Stimulated activated CD8-positive, alpha-beta memory T cell treated with anti-CD3 and anti-CD28 coated beads, Interleukin-15, amount 100 ng/mL, for 24 hours (primary cell): ENCODE data around the gene ARFGAP1.

Experiments
- DNase-seq: peaks from one replicate; pipeline ENCODE4 v3.0.0-alpha.2; 2020; ENCODE audit warnings: low read depth

ARFGAP1 gene

DNA sequence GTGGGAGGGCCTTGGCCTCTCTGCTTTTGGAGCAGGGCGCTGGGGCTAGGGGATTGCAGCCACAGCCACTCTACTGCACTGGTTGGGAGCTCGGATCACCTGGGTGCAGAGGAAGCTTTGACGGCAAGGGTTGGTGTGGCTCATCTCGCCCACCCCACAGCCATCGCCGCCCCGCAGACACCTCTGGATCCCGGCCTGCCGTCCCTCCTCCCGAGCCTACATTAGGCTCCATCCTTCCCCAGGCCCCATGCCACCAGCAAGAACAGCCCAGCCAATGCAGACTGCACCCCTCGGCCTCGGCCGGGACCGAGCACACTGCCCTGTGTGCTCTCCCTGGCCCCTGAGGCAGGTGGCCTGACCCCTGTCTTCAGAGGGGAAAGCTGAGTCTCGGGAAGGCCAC is 12.1 kb upstream of the ARFGAP1 start:
- no peak for DNase-seq

DNA sequence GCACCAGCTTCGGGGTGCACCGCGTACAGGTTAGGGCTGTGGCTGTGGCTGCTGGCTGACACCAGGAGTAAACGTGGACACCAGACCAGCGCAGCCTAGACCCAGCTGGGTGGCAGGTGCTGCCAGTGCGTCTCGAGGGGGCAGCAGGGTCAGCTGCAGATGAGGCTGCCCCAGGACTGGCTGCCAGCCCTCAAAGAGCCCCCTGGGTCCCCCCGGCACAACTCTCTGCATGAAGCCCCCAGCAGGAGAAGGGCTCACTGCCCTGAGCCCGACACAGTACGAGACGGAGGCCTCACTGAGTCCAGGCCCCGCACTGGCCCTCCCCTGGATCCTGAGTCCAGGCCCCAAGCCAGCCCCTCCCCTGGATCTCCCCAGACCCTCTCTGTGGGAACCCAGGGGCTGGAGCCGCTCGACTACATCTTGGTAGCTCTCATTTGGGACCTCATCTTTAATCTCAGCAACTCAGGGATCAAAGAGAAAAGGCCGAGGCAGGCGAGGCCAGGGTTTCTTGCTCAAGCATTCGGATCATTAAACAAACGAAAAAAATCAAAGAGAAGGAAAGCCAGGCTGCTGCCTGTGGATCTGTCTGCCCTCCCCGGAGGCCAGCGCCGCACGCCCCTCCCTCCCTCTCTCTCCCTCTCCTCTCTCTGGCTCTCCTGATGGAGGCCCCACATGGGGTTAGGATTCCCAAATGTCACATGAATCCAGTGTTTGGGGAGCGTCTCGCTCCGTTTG is 11.4 kb upstream of the ARFGAP1 start:
- no peak for DNase-seq

DNA sequence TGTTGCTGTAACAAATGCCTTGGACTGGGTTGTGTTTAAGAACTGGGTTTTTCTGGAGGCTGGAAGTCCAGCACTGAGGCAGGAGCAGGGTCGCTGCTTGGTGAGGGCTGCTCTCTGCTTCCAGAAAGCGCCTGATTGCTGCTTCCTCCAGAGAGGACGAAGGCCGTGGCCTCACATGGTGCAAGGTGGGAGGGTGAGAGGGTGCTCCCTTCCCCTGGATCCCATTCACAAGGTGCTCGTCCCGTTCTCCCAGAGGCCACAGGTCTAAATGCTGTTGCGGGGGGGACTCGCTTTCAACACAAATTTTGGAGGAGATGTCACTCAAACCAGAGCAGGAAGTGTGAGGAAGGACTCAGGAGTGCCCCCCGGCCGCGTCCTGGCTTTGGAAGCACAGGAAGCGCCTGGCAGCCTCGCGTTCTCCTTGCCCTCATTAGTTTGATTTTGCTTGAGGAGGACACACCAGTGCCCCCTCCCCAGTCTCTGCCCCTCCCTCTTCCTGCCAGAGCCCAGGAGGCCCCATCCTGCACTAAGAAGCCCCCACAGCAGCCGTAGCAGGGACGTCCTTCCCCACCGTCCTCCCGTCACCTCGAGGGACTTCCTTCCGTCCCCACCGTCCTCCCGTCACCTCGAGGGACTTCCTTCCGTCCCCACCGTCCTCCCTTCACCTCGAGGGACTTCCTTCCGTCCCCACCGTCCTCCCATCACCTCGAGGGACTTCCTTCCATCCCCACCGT is 10.7 kb upstream of the ARFGAP1 start:
- DNase-seq, result no peak

DNA sequence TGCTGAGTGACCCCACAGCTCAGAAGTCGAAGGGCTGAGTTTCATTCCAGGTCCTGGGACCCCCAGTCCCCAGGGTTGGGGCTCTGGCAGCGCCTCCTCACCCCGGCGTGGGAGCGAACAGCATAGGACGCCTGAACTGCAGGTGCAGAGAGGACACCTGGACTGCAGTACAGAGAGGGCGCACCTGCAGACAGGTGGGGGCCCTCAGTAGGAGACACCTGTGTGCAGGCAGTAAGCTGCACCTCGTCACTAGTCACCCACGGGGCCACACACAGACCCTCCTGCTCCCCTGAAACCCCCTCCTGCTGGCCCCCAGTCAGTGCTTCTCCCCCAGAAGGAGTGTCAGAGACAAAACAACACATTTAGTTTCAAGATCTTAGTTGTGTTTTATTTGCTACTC is 9.8 kb upstream of the ARFGAP1 start:
- no peak for DNase-seq

DNA sequence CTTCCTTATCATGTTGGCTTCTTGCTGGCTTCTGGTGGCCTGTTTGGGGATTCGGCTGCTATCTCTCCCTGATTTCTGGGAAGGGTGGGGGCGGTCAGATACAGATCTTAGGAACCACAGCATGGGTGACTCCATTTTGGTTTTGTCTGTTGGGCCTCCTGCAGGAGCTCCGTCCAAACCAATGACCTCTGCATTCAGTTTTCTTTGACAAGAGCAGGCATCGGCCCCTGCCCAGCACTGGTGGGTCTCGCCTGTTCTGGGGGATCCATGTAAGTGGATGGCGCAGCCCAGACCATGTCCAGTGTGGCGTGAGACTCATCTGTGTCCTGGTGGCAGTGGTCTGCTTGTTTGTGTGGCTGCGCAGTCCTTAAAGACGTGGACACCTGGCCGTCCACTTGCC is 8.6 kb upstream of the ARFGAP1 start:
- no peak for DNase-seq

DNA sequence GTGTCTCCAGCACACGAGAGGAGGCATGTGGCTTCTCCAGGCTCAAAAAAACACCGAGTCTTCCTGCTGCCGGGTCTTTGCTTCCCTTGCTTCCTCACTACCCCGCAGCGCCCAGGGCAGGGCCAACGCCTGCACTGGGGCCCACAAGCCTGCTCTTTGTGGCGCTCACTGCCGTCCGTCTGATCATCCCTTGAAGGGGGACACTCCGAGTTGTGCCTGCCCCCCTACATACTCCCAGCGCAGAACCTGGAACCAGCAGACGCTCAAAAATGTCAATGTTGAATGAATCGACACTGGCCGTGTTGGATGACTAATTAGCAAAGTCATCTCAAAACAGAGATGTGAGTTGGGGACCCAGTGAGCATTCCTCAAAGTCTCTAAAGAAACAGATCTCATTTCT is 8.1 kb upstream of the ARFGAP1 start:
- DNase-seq, result no peak

DNA sequence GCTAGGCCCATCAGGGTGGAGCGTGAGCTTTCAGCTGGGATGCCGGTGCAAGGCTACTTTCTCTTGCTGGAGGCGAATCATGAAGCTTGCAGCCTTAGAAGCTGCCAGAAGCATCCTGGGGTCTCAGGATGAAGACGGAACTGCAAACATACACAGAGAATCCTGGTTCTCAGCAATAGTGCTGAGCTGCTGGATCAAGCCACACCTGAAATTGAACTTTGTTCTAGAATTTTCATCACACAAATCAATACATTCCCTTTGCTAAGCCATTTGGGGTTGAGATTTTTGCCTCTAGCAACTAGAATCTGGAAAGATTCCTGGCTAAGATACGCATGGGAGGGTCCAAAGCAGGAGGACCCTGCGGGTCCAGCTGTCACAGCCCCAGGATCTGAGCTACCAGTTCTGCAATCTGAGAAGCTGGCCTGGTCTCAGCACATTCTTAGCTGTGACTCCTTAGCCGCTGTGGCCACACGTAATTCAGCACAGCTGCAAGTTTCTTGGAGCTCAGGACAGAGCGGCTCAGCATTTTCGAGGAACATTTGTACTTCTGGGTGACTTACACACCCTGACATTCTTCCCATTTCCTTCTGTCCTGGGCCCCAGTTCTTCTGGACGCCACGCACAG is 6.6 kb upstream of the ARFGAP1 start:
- no peak for DNase-seq

DNA sequence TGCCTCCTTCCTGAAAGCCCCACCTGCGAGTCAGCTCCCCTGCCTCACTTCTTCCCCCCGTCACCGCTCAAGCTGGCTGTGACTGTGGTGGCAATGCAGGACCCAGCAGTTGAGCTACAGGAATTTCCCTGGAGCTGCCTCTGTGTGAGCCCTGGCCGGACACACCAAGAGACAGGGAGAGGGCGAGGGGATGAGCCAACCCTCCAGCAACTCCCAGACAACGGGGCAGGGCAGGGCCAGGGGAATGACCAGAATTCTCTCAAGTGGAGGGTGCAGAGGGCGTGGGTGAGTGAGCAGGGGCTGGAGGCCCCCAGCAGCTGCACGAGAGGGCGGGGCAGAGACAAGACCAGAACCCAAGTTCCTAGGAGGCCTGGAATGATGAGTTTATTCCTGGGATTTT is 4.9 kb upstream of the ARFGAP1 start:
- DNase-seq, result no peak

DNA sequence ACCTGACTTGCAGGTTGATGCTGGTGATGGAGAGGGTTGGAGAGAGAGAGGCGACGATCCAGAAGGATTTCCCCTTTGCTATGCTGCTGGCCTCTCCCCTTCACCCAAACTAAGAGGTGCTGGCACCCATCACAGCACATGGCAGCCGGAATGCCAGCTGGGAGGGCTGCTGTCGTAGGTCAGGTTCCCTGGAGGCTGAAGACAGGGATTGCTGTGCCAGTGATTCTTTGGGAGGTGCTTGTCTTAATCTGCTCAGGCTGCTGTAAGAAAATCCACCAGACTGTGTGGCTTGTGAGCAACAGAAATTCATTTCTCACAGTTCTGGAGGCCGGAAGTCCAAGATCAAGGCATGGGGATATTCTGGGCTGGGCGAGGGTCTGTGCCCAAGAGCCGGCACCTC is 4.4 kb upstream of the ARFGAP1 start:
- DNase-seq, result no peak

DNA sequence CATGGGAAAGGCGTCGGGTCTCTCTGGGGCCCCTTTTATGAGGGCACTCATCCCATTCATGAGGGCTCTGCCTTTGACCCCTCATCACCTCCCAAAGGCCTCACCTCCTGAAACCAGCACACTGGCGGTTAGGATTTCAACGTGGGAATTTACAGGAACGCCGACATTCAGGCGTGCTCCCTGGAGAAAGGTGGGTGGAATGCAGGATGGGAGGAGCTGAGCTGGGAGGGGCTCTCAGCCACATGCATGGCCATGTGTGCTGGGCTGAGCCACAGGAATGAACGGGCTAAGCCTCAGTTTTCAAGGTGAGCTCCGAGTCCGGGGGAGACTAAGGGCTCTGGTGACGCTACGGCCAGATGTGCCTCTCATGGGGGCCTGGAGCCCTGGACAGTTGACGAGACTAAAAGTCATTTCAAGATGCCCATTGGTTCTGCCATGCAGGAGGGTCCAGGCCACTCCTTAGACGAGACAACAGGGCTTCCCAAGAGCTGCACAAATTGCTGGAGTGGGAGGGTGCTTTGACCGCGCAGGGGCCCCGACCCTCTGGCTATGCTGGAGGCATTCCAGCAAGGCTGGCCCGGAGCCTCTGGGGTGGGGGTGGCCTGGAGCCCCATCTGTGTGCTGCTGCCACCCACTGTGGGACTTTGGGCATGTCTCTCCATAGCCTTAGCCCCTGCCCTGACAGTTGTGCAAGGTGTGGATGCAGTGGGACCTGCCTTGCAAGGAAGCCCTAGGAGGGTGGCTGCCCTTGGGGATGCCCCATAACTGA is 3.8 kb upstream of the ARFGAP1 start:
- no peak for DNase-seq

DNA sequence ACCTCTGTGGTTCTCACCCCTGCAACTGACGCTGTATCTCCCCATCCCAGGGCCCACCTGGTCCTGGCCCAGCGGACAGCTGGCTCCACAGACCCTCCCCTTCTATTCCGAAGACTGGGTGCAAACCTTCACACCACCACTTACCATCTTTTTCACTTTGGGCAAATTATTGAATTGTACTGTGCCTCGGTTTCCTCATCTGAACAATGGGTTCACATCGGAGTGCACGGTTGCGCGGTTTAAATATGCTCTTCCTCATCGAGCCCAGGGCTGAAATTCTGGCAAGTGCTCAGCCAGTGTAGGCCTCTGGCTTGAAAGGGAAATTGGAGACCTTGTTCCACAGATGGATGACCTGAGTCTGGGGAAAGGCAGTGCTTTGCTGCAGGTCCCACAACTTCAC is 2.9 kb upstream of the ARFGAP1 start:
- DNase-seq, result no peak

DNA sequence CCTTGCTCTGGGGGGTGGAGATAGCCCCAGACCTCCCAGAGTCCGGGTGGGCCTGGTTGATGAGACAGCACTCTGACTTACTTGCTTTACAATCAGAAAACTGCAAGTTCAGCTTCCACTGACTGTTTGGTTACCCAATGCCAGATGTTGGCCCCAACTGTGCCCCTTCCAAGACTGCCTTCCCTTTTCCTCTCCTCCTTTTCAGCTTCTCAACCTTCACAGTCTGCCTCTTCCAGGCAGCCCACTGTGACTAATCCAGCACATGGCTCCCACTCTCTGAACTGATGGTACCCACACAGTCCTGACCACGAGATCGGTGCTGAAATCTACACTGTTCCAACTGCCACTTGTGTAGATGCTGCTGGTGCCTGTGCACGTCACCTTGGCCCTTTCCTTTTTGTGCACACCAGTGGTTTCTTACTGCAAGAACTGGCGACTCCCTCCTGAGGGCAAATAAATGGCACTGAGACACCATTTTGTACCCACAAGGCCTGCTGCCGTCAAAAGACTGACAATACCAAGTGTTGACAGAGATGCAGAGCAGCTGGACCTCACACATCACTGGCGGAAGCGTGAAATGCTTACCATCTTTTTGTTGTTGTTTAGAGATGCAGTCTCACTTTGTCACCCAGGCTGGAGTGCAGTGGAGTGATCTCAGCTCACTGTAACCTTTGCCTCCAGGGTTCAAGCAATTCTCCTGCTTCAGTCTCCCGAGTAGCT is 1.8 kb upstream of the ARFGAP1 start:
- DNase-seq, result no peak

DNA sequence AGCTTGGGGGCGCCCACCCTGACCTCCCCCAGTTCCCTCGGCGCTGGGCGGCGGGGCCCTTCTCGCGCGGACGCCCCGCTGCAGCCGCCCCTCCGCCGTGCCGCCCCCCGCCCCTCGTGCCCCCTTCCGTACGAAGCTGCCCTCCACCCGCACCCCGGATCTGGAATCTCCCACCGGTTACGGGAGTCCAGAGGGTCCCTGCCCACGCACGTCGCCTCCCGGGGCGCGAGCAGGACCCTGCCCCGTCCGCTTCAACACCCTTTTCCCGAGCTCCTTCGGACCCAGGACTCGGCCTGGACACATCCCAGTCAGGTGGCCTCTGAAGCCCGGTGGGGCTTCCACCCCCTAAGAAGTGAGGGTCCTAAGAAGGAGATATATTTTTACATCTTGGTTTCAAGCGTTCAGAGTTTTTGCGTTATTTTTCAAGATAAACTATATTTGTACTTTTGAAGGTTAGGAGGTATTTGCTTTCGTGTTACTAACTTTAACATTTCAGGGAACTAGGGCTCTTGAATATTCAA is 506 bp downstream of the ARFGAP1 start:
- DNase-seq, result no peak

DNA sequence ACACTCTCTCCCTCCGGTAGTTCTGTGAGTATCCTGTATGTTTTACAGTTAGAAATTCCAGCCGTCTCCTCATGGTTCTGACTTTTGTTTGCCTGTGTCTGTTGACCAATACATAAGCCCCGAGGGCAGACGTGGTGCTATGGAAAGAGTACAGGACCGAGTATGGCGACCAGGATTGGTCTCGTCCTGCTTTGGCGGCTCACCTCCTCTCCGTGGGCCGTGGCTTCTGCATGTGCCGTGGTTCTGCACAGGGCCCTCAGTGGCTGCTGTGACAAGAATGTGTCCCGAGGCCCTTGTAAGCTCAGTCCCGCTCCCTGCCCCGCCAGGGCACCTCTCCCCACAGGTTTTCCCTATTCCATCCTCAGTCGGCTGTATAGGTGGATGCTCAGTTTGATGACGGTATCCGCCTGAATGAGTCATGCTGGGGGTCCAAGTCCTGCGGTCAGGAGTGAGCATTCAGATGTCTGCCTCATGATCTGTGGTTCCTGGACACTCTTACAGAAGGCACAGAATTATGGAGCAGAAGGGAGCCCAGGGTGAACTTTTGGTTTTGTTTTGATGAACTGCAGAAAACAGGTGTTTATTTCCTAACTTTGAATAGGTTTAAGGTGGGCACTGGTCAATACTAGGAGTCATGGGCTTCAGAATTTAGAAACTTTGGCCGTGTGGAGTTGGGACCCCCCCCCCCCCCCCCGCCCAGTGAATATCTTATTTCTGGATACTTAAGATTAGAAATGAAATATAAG is 1.2 kb downstream of the ARFGAP1 start:
- DNase-seq, result no peak

DNA sequence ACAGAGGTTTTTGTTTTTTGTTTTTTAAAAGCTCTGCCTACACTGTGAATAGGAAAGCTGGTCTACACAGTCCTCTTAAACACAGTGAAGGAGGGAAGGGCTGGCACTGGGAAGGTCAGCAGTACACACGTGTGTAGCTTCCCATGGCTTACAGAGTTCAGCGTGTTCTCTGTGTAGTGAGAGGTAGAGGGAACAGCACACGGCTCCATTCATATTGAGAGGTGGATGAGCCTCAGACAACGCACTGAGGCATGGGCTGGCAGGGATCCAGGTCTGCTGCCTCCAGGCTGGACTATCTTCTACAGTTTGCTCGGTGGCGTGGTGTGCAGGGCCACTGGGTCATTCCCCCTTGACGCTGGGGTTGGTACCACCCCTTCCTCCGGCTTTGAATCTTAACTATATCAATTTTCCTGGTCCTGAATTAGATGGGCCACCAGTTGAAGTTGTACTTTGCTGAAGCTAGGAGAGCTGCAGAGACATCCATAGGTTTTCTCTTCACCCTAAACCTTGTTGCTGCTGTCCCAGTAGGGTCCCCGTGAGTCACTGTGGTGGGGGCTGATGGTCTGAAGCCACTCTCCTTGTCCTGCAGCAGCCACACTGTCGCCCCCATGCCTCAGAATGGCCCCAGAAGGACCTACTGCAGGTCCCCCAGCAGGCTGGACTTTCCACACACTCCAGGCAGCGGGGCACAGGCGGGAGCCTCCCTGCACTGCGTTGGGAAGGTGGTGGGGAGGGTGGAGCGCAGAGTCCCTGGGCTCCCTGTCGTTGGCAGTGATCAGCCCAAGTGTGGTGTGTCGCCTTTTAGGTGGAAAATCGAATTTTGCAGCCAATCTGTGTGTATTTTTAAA is 2.0 kb downstream of the ARFGAP1 start:
- DNase-seq, result no peak

DNA sequence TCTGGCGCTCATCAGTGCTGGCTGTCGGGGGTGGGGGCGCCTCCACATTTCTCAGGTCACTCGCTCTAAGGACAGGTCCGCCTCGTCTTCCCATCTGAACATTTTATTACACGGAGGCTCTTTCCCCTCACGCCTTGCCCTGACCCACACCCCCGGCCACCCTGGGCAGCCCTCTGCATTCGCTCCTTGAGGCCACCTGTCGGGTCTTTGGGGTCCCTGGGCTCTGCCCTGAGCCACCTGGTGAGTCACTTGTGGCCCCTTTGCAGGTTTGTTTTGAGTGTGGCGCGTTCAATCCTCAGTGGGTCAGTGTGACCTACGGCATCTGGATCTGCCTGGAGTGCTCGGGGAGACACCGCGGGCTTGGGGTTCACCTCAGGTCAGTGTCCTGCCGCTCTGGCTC is 3.2 kb downstream of the ARFGAP1 start:
- no peak for DNase-seq

DNA sequence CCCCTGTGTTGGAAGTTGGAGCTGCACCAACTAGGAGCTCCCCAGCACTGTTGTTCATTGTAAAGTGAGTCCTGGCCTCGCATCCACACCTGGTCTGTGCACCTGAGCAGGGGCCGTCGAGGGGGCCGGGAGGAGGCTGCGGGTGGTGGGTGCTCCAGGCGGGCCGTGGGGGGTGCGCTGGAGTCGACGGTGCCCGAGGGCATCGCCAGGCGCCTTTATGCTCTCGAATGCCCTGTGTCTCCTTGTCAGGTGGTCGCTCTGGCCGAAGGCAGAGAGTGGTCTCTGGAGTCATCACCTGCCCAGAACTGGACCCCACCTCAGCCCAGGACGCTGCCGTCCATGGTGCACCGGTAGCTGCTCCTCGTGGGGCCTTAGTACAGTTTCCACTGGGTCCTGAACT is 4.3 kb downstream of the ARFGAP1 start:
- no peak for DNase-seq

DNA sequence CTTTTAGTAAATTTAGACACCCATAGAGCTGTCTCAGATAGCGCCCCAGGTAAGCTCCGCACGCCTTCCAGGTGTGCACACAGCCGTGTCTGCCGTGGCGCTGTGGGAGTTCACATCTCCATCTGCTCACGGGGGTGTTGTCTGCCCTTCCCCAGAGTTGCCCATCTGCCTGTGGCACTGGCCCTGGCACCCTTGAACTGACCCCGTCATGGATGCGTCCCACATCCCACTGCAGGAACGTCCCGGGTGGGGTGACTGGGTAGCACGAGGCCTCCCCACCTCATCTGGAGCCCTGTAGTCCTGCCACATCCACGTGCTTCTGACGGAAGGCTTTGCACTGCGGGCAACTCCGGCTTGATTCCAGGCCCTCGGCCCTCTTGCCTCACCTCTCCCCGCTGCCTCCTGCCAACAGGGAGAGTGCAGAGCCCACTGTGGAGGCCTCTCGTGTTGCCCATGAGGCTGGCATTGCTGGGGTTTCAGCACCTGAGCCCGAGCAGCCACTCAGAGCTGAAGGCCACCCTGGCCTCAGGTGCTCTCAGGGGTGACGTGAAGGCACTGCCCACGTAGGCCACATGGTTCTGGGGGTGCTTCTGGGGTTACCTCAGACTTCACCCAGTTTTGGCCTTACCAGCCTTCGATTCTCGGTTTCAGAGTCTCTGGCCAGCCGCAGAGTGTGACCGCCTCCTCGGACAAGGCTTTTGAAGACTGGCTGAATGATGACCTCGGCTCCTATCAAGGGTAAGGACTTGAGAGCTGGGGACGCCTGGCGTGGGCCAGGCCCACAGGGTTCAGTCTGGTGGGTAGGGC is 5.1 kb downstream of the ARFGAP1 start:
- no peak for DNase-seq

DNA sequence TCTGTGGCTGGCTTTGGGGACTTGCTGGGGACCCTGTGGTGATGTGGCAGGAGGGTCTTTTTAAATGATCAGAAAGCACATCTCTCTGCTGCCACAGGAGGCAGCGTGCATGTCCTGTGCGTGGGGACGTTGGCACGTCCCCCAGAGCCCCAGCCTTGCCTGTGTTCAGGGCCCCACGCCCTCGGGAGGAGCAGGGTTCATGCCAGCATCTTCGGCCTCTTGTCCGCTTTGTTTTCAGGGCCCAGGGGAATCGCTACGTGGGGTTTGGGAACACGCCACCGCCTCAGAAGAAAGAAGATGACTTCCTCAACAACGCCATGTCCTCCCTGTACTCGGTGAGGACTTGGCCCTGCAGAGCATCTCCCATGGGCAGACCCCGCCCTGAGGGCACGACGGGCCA is 6.0 kb downstream of the ARFGAP1 start:
- no peak for DNase-seq
